ENCODE results near the gene FFAR1. TPM values are rescaled to one million over a fixed set of nuclear protein-coding genes. Genes with fewer than 3 reads are reported as not detected.

FFAR1 gene
- total and polyA plus RNA-seq, 2 of the 8 experiments (the other 6 are each of a cell fraction or from before 2014, with no cell fraction given) = not detected

GRCh38 chr19:35349614-35350521, 2.2 kb downstream of the FFAR1 start:
- Histone ChIP-seq H3K79me2 (ENCODE audit: control insufficient read depth in 1 of 2, insufficient read depth in 2 of 2, low read length in 2 of 2) (no peaks in the 10 kb centered on the region), H3K79me1 (ENCODE audit: low read depth, low read length) (no peaks in the 10 kb centered on the region), H4K91ac (replicated peaks; ENCODE audit: insufficient read length, low read length) (no peak overlapping the region), H4K8ac (ENCODE audit: extremely low read depth, insufficient read depth, low read length) (no peak overlapping the region; the same call in 1 of the 2 replicates), H3K4me1 (replicated peaks in 1 of 4; ENCODE audit: control insufficient read depth in 3 of 4, insufficient read depth in 4 of 4, low read length in 3 of 4) (peaks cover 0 to 2% (median 0%) of the 10 kb centered on the region in 4 experiments; a peak in 2 of 7 replicates), H2BK12ac (ENCODE audit: low read depth, low read length) (no peak overlapping the region), H3K23ac (ENCODE audit: insufficient read length) (no peak overlapping the region), H2BK120ac (replicated peaks; ENCODE audit: low read depth, low read length) (no peak overlapping the region), H4K20me1 (replicated peaks in 1 of 2; ENCODE audit: control insufficient read depth in 1 of 2, insufficient read depth in 2 of 2, low read length in 2 of 2) (no peaks in the 10 kb centered on the region), H3K4ac (replicated peaks; ENCODE audit: insufficient read length, low read depth, low read length) (no peak overlapping the region), H2BK20ac (ENCODE audit: low read length) (no peak overlapping the region), H3K36me3 (ENCODE audit: control insufficient read depth in 2 of 4, insufficient read depth in 4 of 4, low read length in 3 of 4) (no peaks in the 10 kb centered on the region), H4K5ac (ENCODE audit: insufficient read length, low read depth, low read length) (no peak overlapping the region), H2BK15ac (ENCODE audit: low read length) (no peak overlapping the region), H3K27me3 (replicated peaks in 1 of 4; ENCODE audit: control insufficient read depth in 3 of 4, extremely low read depth in 1 of 4, insufficient read depth in 3 of 4, low read length in 3 of 4) (no peaks in the 10 kb centered on the region), H3K9ac (replicated peaks in 1 of 4; ENCODE audit: extremely low read depth in 1 of 4, low read depth in 3 of 4, low read length in 3 of 4) (no peak overlapping the region), H3K9me3 (ENCODE audit: insufficient read depth in 2 of 2, low read depth in 1 of 2, low read length in 1 of 2) (no peaks in the 10 kb centered on the region), H3K14ac (ENCODE audit: insufficient read length) (no peak overlapping the region), H2BK5ac (ENCODE audit: low read depth, low read length) (no peak overlapping the region), H3K23me2 (ENCODE audit: low read depth, low read length) (no peaks in the 10 kb centered on the region; the same call in 1 of the 2 replicates), H2AK5ac (ENCODE audit: low read depth, low read length) (no peak overlapping the region), H3K4me3 (ENCODE audit: extremely low read depth in 1 of 4, insufficient read depth in 2 of 4, low read depth in 3 of 4, low read length in 4 of 4) (no peak overlapping the region), H3K56ac (replicated peaks; ENCODE audit: insufficient read length, low read depth, low read length) (no peak overlapping the region), H3K4me2 (ENCODE audit: insufficient read depth in 1 of 2, low read depth in 2 of 2, low read length in 2 of 2) (no peak overlapping the region), H2AFZ (ENCODE audit: low read length) (no peak overlapping the region), H3K18ac (ENCODE audit: extremely low read depth, low read length) (no peak overlapping the region), H3K27ac (ENCODE audit: low read depth, low read length) (no peak overlapping the region)
- FAIRE-seq (no peak), DNase-seq (ENCODE audit: low read depth in 1 of 2, low spot score in 2 of 2) (peak in 1 of 2 experiments; percentile 34)
- ChIA-PET CTCF (ENCODE audit: partially characterized antibody) (interaction anchor here (0.9 to 2.0 kb wide), 7 partner anchors 8 to 294 kb away, joined by 3 to 7 read pairs (median 4); partner anchors contain the start of gene FFAR3), POLR2A (ENCODE audit: partially characterized antibody) (interaction anchor here (0.9 kb wide), 1 partner anchor 147 kb away, joined by 4 read pairs; no protein-coding TSS in a partner anchor)
- 94% methylated on average over 15 of the region's 17 CpGs; no CpG with 5 or more reads in 1 of the 2 experiments for WGBS, 2 experiments (ENCODE audit: extremely low coverage in 1 of 2, insufficient coverage in 1 of 2, insufficient read length in 1 of 2, insufficient replicate concordance in 2 of 2, low coverage in 1 of 2, low lambda C conversion rate in 2 of 2, missing lambda C conversion rate in 1 of 2)
- TF ChIP-seq SUZ12 (IDR thresholded peaks at IDR 0.05; ENCODE audit: low read length) = no peak
